Myocyte (in vitro differentiated cells): Measurements from ENCODE around the gene TFG. TPM values are rescaled to one million over a fixed set of nuclear protein-coding genes. Genes with fewer than 3 reads are reported as not detected.

Source experiments
- DNase-seq: peaks from one replicate; pipeline ENCODE4 v3.0.0-alpha.2; 2012; ENCODE audit warnings: low read depth
- total RNA-seq: library from RNA; depleted of rRNA; stranded (reverse); fragments of >200 nt; gene quantifications from 2 replicates; pipeline ENCODE4 v1.2.3, GENCODE V29; 2014

TFG gene
- total RNA-seq, 1 donor from 2014 or later = 127 TPM

DNA sequence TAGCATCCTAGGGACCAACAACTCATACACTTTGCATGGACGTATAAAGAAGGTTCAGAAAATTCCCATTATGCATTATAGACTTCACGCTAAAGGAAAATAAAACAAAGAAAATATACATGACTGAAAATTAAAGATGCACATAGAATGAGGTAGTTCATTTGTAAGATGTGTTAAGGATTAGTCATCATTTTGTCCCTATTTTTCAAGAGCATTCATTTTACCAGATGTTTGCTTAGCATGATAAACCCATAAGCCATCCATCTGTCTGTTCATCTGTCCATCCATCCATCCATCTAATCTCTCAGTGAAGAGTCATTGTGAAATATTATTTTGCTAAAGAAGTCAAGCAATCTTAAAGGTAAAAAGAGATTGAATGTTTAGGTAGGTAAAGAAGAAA is 80.3 kb downstream of the TFG start:
- DNase-seq = no peak

DNA sequence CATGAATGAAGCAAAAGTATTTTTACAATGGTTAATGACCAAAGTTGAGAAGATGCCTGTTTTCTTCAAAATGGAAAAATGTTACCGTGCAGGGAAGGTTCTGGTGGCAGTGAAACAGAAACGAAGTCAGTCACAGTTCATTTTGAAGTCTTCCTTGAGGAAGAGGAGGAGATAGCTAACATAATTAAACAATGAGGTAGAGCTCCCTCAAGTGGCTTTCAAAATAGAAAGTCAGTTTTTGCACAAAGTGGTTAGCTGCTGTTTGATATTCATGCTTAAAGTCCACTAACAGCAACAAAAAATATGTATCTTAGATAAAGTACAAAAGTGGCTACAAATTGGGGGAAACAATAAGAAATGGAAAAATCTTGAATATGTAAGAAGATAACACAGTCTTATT is 87.3 kb downstream of the TFG start:
- peak; percentile 28 for DNase-seq

- no peak for DNase-seq
These were observed 88.7 kb downstream of the TFG start for GRCh38 chr3:100798012-100798411.

Other genes with a start within 250 kb of the TFG start
- gene TMEM45A, start 216.9 kb upstream of the TFG start, total RNA-seq = 16.9 and 17.6 TPM in 2 replicates
- not detected in 2 replicates for gene ADGRG7, start 99.9 kb upstream of the TFG start, total RNA-seq